GM12878 (cell line): ENCODE measurements around the gene NELFE. TPM values are rescaled to one million over a fixed set of nuclear protein-coding genes. Genes with fewer than 3 reads are reported as not detected.

Experiments
- CHD2 ChIP-seq: IDR thresholded peaks from 2 replicates; pipeline ENCODE4 v1.6.1; 2011; ENCODE audit warnings: low read depth, low read length, improper control_type of control experiment, borderline replicate concordance
- CREM ChIP-seq: IDR thresholded peaks from 2 replicates; pipeline ENCODE4 v1.6.1; 2014; ENCODE audit warnings: antibody characterized with exemption, low read depth
- JUND ChIP-seq: IDR thresholded peaks from 2 replicates; pipeline ENCODE4 v1.6.1; 2012; ENCODE audit warnings: low read depth, mild to moderate bottlenecking, low read length, improper control_type of control experiment, moderate library complexity
- NFIC ChIP-seq: IDR thresholded peaks from 2 replicates; pipeline ENCODE4 v1.6.1; 2012; ENCODE audit warnings: low read depth, mild to moderate bottlenecking, inconsistent platforms, low read length, moderate library complexity
- POLR2AphosphoS5 ChIP-seq: IDR thresholded peaks from 2 replicates; pipeline ENCODE4 v1.6.1; 2011; ENCODE audit warnings: mild to moderate bottlenecking, low read length, inconsistent platforms
- POU2F2 ChIP-seq: IDR thresholded peaks from 3 replicates; pipeline ENCODE4 v1.6.1; 2011; ENCODE audit warnings: low read depth, mild to moderate bottlenecking, low read length, borderline replicate concordance
- RUNX3 ChIP-seq: IDR thresholded peaks from 2 replicates; pipeline ENCODE4 v1.6.1; 2012; ENCODE audit warnings: low read length, inconsistent platforms
- SIN3A ChIP-seq: IDR thresholded peaks from 2 replicates; pipeline ENCODE4 v1.6.1; 2012; ENCODE audit warnings: low read depth, low read length, improper control_type of control experiment
- SMAD1 ChIP-seq: fragments of 450-650 bp; IDR thresholded peaks from 2 replicates; pipeline ENCODE4 v1.6.1; 2018; ENCODE audit warnings: mild to moderate bottlenecking, low read depth; ENCODE audit not compliant: partially characterized antibody
- SREBF2 ChIP-seq: IDR thresholded peaks from 2 replicates; pipeline ENCODE4 v1.6.1; 2012; ENCODE audit warnings: mild to moderate bottlenecking, low read length
- TAF1 ChIP-seq: IDR thresholded peaks from 2 replicates; pipeline ENCODE4 v1.6.1; 2011; ENCODE audit warnings: mild to moderate bottlenecking, low read depth, low read length, borderline replicate concordance
- TBL1XR1 ChIP-seq: IDR thresholded peaks from 2 replicates; pipeline ENCODE4 v1.6.1; 2012; ENCODE audit warnings: low read depth, low read length, improper control_type of control experiment
- TCF12 ChIP-seq: IDR thresholded peaks from 2 replicates; pipeline ENCODE4 v1.6.1; 2011; ENCODE audit warnings: low read depth, mild to moderate bottlenecking, low read length
- YBX1 ChIP-seq: fragments of 450-650 bp; IDR thresholded peaks from 2 replicates; pipeline ENCODE4 v1.6.1; 2016; ENCODE audit warnings: antibody characterized with exemption
- YY1 ChIP-seq: IDR thresholded peaks from 2 replicates; pipeline ENCODE4 v1.6.1; 2011; ENCODE audit warnings: low read depth, mild to moderate bottlenecking, low read length
- ZNF207 ChIP-seq: fragments of 450-650 bp; IDR thresholded peaks from 2 replicates; pipeline ENCODE4 v1.6.1; 2014; ENCODE audit warnings: antibody characterized with exemption, mild to moderate bottlenecking, borderline replicate concordance
- ZNF622 ChIP-seq: fragments of 450-650 bp; IDR thresholded peaks from 2 replicates; pipeline ENCODE4 v1.6.1; 2017; ENCODE audit warnings: mild to moderate bottlenecking, inconsistent platforms
- polyA plus RNA-seq, 11 experiments: library from polyadenylated mRNA; depleted of rRNA in 4 of 11; unstranded in 6 of 11; stranded (reverse) in 5 of 11; fragments of >200 nt; fragmentation: Nextera tagmentation in 4 of 11; fragmentation: Illumina TruSeq in 1 of 11; extraction: Ambion mirVana in 4 of 11; extraction: Trizol in 1 of 11; gene quantifications; 1 replicate in 1 of 11; 2 replicates in 10 of 11; pipeline versions ENCODE4 v1.2.1 to v1.2.3, GENCODE V29; 2011 to 2016; ENCODE audit warnings: inconsistent platforms in 2 of 11, missing spikeins in 2 of 11, low read depth in 1 of 11
- total RNA-seq, 4 experiments: library from RNA; depleted of rRNA in 3 of 4; stranded (reverse); fragments of >200 nt in 3 of 4; fragmentation: Illumina TruSeq in 1 of 4; extraction: Trizol in 1 of 4; gene quantifications; 2 replicates each; pipeline versions ENCODE4 v1.2.1 to v1.2.3, GENCODE V29; 2013 to 2021
- TF ChIP-seq, protein P1 (sequence below): IDR thresholded peaks from 2 replicates; pipeline ENCODE4 v1.6.1; 2011; ENCODE audit warnings: borderline replicate concordance, low read depth, mild to moderate bottlenecking, moderate library complexity, low read length; ENCODE audit not compliant: insufficient read depth, poor library complexity, severe bottlenecking
- TF ChIP-seq, protein P2 (sequence below): fragments of 450-650 bp; conservative IDR thresholded peaks from 2 replicates; pipeline ENCODE4 v1.6.1; 2017; ENCODE audit warnings: mild to moderate bottlenecking, moderate library complexity
- TF ChIP-seq, protein P3 (sequence below): IDR thresholded peaks from 2 replicates; pipeline ENCODE4 v1.6.1; 2011; ENCODE audit warnings: borderline replicate concordance, low read depth, mild to moderate bottlenecking, moderate library complexity, mixed read lengths, low read length; ENCODE audit not compliant: insufficient read depth; ENCODE audit errors: extremely low read length
- TF ChIP-seq, protein P4 (sequence below): fragments of 450-650 bp; IDR thresholded peaks from 2 replicates; pipeline ENCODE4 v1.6.1; 2017; ENCODE audit warnings: mild to moderate bottlenecking, moderate library complexity

NELFE gene
- total and polyA plus RNA-seq, 10 of the 15 experiments (the other 5 are each of a cell fraction or from before 2014, with no cell fraction given): 8.5 to 105 (median 59.7) TPM

DNA sequence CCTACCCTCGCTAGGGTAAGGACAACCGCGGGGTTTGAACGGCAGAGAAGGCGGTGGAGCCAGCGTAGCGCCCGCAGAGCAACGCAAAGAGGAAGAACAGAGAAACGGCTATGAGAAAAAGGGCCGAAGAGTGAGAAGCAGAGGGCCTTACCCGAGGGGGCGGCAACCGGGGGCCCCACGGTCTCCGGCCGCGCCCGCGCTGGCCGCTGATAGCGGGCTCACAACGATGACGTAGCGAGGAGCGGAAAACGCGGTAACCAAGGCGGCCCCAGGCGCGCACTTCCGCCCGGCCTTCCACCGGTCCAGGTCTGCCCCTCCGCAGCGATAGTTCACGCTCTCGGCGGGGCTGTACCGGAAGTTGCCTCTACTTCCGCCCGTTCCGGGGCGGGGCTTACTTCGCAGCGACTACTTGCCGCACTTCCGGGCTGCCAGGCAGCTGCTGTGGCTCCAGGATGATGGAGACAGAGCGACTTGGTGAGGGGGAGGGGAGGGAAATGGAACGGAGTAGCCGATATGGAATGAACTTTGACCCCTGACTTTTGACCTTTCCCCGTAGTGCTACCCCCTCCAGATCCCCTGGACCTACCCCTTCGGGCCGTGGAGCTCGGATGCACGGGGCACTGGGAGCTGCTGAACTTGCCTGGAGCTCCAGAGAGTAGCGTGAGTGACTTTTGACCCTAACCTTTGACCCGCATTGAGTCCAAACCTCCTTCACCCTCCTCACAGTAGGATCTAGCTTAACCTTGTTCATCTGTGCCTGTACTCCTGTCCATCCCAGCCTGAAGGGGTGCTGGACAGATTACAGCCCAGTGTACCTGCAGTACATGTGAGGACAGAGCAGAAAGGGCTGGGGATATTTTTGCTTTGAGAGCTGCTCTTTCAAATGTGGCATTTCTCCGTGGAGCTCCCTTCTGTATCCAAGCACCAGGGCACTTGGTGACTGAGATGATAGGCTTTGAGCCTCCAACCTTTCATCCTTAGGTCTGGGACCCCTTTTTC lies at the start of gene NELFE, which contains the start of gene SKIC2 (continued):
- TF ChIP-seq TCF12 (peak; percentile 90; the same call in 1 of the 2 replicates), SREBF2 (peak; percentile 61), ZNF622 (no peak), ZNF207 (peak; percentile 63), RUNX3 (peak; percentile 59), JUND (no peak), TAF1 (peak; percentile 99), POU2F2 (peak; percentile 61), SMAD1 (peak; percentile 52), YBX1 (peak; percentile 14; the same call in 1 of the 2 replicates), YY1 (peak; percentile 67), NFIC (no peak), CHD2 (peak; percentile 85), SIN3A (peak; percentile 98), POLR2AphosphoS5 (peak; percentile 89), TBL1XR1 (peak; percentile 42; the same call in 1 of the 2 replicates), CREM (peak; percentile 99)
- TF ChIP-seq, protein P1, sequence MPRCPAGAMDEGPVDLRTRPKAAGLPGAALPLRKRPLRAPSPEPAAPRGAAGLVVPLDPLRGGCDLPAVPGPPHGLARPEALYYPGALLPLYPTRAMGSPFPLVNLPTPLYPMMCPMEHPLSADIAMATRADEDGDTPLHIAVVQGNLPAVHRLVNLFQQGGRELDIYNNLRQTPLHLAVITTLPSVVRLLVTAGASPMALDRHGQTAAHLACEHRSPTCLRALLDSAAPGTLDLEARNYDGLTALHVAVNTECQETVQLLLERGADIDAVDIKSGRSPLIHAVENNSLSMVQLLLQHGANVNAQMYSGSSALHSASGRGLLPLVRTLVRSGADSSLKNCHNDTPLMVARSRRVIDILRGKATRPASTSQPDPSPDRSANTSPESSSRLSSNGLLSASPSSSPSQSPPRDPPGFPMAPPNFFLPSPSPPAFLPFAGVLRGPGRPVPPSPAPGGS: peak; percentile 22
- TF ChIP-seq, protein P2, sequence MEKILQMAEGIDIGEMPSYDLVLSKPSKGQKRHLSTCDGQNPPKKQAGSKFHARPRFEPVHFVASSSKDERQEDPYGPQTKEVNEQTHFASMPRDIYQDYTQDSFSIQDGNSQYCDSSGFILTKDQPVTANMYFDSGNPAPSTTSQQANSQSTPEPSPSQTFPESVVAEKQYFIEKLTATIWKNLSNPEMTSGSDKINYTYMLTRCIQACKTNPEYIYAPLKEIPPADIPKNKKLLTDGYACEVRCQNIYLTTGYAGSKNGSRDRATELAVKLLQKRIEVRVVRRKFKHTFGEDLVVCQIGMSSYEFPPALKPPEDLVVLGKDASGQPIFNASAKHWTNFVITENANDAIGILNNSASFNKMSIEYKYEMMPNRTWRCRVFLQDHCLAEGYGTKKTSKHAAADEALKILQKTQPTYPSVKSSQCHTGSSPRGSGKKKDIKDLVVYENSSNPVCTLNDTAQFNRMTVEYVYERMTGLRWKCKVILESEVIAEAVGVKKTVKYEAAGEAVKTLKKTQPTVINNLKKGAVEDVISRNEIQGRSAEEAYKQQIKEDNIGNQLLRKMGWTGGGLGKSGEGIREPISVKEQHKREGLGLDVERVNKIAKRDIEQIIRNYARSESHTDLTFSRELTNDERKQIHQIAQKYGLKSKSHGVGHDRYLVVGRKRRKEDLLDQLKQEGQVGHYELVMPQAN: peak; percentile 88
- TF ChIP-seq, protein P3, sequence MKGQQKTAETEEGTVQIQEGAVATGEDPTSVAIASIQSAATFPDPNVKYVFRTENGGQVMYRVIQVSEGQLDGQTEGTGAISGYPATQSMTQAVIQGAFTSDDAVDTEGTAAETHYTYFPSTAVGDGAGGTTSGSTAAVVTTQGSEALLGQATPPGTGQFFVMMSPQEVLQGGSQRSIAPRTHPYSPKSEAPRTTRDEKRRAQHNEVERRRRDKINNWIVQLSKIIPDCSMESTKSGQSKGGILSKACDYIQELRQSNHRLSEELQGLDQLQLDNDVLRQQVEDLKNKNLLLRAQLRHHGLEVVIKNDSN: no peak
- TF ChIP-seq, protein P4, sequence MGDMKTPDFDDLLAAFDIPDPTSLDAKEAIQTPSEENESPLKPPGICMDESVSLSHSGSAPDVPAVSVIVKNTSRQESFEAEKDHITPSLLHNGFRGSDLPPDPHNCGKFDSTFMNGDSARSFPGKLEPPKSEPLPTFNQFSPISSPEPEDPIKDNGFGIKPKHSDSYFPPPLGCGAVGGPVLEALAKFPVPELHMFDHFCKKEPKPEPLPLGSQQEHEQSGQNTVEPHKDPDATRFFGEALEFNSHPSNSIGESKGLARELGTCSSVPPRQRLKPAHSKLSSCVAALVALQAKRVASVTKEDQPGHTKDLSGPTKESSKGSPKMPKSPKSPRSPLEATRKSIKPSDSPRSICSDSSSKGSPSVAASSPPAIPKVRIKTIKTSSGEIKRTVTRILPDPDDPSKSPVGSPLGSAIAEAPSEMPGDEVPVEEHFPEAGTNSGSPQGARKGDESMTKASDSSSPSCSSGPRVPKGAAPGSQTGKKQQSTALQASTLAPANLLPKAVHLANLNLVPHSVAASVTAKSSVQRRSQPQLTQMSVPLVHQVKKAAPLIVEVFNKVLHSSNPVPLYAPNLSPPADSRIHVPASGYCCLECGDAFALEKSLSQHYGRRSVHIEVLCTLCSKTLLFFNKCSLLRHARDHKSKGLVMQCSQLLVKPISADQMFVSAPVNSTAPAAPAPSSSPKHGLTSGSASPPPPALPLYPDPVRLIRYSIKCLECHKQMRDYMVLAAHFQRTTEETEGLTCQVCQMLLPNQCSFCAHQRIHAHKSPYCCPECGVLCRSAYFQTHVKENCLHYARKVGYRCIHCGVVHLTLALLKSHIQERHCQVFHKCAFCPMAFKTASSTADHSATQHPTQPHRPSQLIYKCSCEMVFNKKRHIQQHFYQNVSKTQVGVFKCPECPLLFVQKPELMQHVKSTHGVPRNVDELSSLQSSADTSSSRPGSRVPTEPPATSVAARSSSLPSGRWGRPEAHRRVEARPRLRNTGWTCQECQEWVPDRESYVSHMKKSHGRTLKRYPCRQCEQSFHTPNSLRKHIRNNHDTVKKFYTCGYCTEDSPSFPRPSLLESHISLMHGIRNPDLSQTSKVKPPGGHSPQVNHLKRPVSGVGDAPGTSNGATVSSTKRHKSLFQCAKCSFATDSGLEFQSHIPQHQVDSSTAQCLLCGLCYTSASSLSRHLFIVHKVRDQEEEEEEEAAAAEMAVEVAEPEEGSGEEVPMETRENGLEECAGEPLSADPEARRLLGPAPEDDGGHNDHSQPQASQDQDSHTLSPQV: no peak
